IgD-negative memory B cell (primary cell): ENCODE results near the gene FLNB. TPM values are rescaled to one million over a fixed set of nuclear protein-coding genes. Genes with fewer than 3 reads are reported as not detected.

Experiments
- H3K27ac Mint-ChIP-seq, 3 donors: one replicate each; pipeline ENCODE4 v1.8.0; 2020 to 2022; ENCODE audit warnings: mild to moderate bottlenecking in 3 of 3, mixed read lengths in 3 of 3, moderate library complexity in 1 of 3
- H3K27me3 Mint-ChIP-seq: one replicate; pipeline ENCODE4 v1.8.0; 2021; ENCODE audit warnings: mixed read lengths
- H3K36me3 Mint-ChIP-seq: one replicate; pipeline ENCODE4 v1.8.0; 2020; ENCODE audit warnings: mild to moderate bottlenecking, mixed read lengths
- H3K4me1 Mint-ChIP-seq, 3 donors: one replicate each; pipeline ENCODE4 v1.8.0; 2020 to 2022; ENCODE audit warnings: mixed read lengths in 3 of 3, mild to moderate bottlenecking in 1 of 3
- H3K4me3 Mint-ChIP-seq, 4 donors: one replicate each; pipeline ENCODE4 v1.8.0; 2020 to 2022; ENCODE audit warnings: mild to moderate bottlenecking in 4 of 4, mixed read lengths in 4 of 4, moderate library complexity in 3 of 4
- H3K9me3 Mint-ChIP-seq, 3 donors: one replicate each; pipeline ENCODE4 v1.8.0; 2020 to 2021; ENCODE audit warnings: mixed read lengths in 3 of 3, mild to moderate bottlenecking in 1 of 3
- polyA plus RNA-seq: library from polyadenylated mRNA; unstranded; fragments of 300-500 nt; fragmentation: Illumina TruSeq; gene quantifications from one replicate; pipeline ENCODE4 v1.2.3, GENCODE V29; 2021

The FLNB gene
- polyA plus RNA-seq, 1 donor from 2014 or later: 19.7 TPM

- no peak overlapping the region for H3K4me3 Mint-ChIP-seq
- H3K9me3 Mint-ChIP-seq: no peaks in the 10 kb centered on the region
- peaks cover 0 to 5% (median 4%) of the 10 kb centered on the region in 3 donors for H3K4me1 Mint-ChIP-seq
- H3K27ac Mint-ChIP-seq: no peak overlapping the region
- no peaks in the 10 kb centered on the region for H3K27me3 Mint-ChIP-seq
- peaks cover 26% of the 10 kb centered on the region for H3K36me3 Mint-ChIP-seq
These were observed 126.2 kb downstream of the FLNB start for GRCh38 chr3:58134468-58134867.

GRCh38 chr3:58135712-58136543, 127.7 kb downstream of the FLNB start:
- no peaks in the 10 kb centered on the region for H3K27me3 Mint-ChIP-seq
- H3K4me1 Mint-ChIP-seq: peaks cover 0 to 7% (median 5%) of the 10 kb centered on the region in 3 donors
- no peak overlapping the region for H3K4me3 Mint-ChIP-seq
- peak overlapping the region in 1 of 3 donors; percentile 11 for H3K27ac Mint-ChIP-seq
- H3K36me3 Mint-ChIP-seq: peaks cover 29% of the 10 kb centered on the region
- H3K9me3 Mint-ChIP-seq: peaks cover 0 to 2% (median 0%) of the 10 kb centered on the region in 3 donors

- Mint-ChIP-seq H3K27me3 (no peaks in the 10 kb centered on the region), H3K27ac (peak overlapping the region in 1 of 3 donors; percentile 25), H3K4me3 (no peak overlapping the region), H3K36me3 (peaks cover 22% of the 10 kb centered on the region), H3K4me1 (peaks cover 0 to 7% (median 5%) of the 10 kb centered on the region in 3 donors), H3K9me3 (peaks cover 0 to 2% (median 0%) of the 10 kb centered on the region in 3 donors)
These were observed 129.1 kb downstream of the FLNB start for GRCh38 chr3:58137306-58137705.

DNA sequence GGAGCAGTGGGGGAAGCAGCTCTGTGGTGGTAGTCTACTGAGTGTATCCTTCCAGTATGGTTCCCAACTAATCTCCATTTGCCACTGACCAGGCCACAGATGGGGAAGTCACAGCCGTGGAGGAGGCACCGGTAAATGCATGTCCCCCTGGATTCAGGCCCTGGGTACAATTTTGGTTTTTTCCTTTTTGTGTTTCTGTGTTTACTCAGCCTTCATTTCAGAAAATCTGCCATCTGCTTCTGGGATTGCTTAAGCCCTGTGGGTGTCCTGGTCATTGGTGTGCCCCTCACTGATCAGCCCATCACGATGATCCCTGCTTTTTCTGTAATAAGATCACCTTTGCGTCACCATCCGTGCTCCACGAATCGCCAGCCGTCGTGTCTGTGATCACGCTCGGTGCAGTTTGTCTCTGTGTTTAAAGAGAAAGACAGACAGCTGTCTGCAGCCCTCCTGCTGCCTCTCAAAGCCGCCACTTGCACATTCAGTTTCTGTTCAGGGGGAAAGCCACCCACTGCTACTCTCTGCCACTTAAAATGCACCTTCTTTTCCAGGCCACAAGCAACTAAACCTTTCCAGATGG, 133.6 kb downstream of the FLNB start:
- Mint-ChIP-seq H3K27ac (no peak overlapping the region), H3K36me3 (peaks cover 11% of the 10 kb centered on the region), H3K4me3 (peak overlapping the region in 1 of 4 donors; percentile 26), H3K27me3 (no peaks in the 10 kb centered on the region), H3K4me1 (peaks cover 0 to 7% (median 3%) of the 10 kb centered on the region in 3 donors), H3K9me3 (peaks cover 0 to 2% (median 0%) of the 10 kb centered on the region in 3 donors)

GRCh38 chr3:58143417-58144055, 135.3 kb downstream of the FLNB start:
- Mint-ChIP-seq H3K27ac (peak overlapping the region in 1 of 3 donors; percentile 26), H3K4me1 (peaks cover 0 to 7% (median 3%) of the 10 kb centered on the region in 3 donors), H3K36me3 (peaks cover 11% of the 10 kb centered on the region), H3K9me3 (peaks cover 0 to 2% (median 0%) of the 10 kb centered on the region in 3 donors), H3K27me3 (no peaks in the 10 kb centered on the region), H3K4me3 (no peak overlapping the region)

DNA sequence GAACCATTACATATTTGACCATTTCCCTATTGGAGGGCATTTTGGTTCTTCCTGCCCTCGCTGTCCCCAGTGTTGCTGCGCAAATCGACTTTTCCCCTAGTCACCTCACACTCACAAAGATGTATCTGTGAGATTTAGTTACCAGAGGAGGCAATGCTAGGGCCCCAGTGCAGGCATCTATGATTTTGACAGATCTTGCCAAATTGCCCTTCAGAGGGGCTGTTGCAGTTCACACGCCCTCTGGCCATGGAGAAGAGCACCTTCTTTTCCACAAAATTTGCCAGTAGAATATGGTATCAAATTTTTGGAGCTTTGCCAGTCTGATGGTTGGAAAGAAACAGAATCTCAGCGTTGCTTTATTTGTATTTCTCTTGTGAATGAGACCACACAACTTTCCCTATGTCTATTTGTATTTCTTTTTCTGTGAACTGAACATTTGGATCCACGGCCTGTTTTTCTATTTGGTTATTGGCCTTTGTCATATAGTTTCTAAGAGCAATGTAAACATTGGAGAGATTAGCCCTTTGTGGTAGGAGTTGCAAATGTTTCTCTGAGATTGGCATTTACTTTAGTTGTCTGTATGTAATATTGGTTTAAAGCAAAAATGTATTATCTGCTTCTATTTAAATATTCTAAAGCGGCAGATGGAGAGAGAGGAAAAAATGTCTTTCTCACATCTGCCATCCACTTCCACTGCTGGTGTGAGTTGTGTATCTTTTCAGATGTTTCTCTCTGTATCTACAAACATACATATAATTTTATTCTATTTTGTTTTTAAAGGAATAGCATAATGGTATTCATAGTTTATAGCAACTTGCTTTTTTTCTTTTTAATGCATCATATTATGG, 136.5 kb downstream of the FLNB start:
- H3K4me1 Mint-ChIP-seq: peaks cover 0 to under 1% (median 0%) of the 10 kb centered on the region in 3 donors
- peaks cover 0 to 2% (median 0%) of the 10 kb centered on the region in 3 donors for H3K9me3 Mint-ChIP-seq
- H3K36me3 Mint-ChIP-seq: peaks cover 4% of the 10 kb centered on the region
- peak overlapping the region in 1 of 3 donors; percentile 24 for H3K27ac Mint-ChIP-seq
- no peaks in the 10 kb centered on the region for H3K27me3 Mint-ChIP-seq
- no peak overlapping the region for H3K4me3 Mint-ChIP-seq

- peaks cover 5% of the 10 kb centered on the region for H3K36me3 Mint-ChIP-seq
- H3K27me3 Mint-ChIP-seq: no peaks in the 10 kb centered on the region
- no peaks in the 10 kb centered on the region for H3K9me3 Mint-ChIP-seq
- no peak overlapping the region for H3K4me3 Mint-ChIP-seq
- no peaks in the 10 kb centered on the region for H3K4me1 Mint-ChIP-seq
- H3K27ac Mint-ChIP-seq: no peak overlapping the region
These were observed 139.8 kb downstream of the FLNB start for GRCh38 chr3:58148049-58148448.

DNA sequence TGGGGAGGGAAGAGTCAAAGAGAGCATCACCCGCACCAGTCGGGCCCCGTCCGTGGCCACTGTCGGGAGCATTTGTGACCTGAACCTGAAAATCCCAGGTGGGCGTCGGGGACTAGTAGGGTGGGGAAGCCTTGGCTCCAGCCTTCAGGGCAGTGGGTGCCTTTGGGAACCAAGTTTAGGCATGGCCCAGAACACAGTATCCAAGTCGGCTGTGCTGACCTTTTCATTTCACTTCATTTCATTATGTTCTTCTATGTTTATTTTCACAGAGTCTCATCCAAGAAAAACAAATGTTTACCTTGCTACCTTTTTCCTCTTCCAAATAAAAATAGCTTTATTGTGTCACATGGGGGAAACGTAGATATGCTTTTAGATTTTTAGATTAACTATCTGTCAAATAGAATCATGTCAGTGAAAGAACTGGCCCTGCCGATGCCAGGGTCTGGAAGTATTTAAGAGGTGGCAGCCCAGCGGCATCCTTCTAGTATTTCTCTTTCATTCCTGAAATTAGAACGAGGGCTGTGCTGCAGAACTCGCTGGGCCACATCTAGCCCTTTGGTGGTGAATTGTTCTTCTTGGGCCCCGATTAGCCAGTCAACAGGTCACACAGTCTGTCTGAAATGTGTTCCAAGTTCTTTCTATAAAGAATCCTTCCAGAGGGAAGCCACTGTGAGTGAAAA, 142.0 kb downstream of the FLNB start:
- no peak overlapping the region for H3K4me3 Mint-ChIP-seq
- no peaks in the 10 kb centered on the region for H3K9me3 Mint-ChIP-seq
- H3K4me1 Mint-ChIP-seq: no peaks in the 10 kb centered on the region
- H3K36me3 Mint-ChIP-seq: peaks cover 9% of the 10 kb centered on the region
- no peak overlapping the region for H3K27ac Mint-ChIP-seq
- H3K27me3 Mint-ChIP-seq: no peaks in the 10 kb centered on the region

DNA sequence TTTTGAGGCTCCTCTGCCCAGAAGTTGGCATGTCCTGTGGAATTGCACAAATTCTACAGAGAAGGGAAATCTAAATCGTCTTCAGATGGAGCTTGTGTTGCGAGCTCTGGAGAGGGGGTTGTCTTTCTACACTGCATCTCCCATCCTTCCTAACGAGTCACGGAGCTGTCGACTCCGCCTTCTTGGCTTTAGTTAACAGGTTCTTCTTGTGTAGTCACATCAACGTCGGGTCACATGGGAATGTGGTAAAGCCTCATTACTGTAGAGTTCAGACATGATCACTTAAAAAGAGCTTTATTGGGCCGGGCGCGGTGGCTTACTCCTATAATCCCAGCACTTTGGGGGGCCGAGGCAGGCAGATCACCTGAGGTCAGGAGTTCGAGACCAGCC, 142.6 kb downstream of the FLNB start:
- Mint-ChIP-seq H3K4me1 (no peaks in the 10 kb centered on the region), H3K9me3 (no peaks in the 10 kb centered on the region), H3K27me3 (no peaks in the 10 kb centered on the region), H3K4me3 (no peak overlapping the region), H3K36me3 (peaks cover 9% of the 10 kb centered on the region), H3K27ac (no peak overlapping the region)

- Mint-ChIP-seq H3K36me3 (peaks cover 12% of the 10 kb centered on the region), H3K27ac (no peak overlapping the region), H3K27me3 (no peaks in the 10 kb centered on the region), H3K4me3 (no peak overlapping the region), H3K4me1 (no peaks in the 10 kb centered on the region), H3K9me3 (no peaks in the 10 kb centered on the region)
These were observed 143.4 kb downstream of the FLNB start for GRCh38 chr3:58151637-58152036.

DNA sequence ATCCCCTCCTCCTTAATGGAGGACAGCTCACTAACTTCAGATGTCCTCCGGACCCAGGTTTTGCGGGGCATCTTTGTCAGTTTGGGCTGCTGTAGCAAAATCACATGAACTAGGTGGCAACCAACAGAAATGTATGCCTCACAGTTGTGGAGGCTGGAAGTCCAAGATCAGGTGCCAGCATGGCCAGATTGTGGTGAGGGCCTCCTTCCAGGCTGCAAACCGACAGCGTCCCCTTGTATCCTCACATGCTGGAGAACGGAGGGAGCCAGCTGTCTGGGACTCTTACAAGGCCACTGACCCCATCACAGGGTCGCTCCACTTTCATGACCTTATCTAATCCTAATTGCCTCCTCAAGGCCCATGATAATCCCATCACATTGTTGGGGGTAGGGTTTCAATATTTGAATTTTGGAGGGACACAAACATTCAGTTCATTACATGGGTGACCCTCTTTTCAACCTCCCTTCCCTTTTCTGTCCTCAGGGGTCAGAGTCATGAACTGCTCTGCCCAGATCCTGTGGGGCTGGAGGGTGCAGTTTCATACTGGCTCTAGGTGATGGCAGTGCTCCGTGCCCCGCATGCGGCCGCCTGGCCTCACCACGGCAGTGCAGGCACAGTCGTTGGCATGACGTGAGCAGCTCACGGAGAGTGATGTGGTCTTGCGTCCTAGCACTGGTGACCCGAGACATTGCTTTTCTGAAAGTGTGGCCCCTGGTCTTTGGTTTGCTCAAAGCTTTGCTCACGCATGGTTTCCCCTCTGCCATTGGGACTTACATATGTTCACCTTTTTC, 144.2 kb downstream of the FLNB start:
- Mint-ChIP-seq H3K27me3 (no peaks in the 10 kb centered on the region), H3K27ac (no peak overlapping the region), H3K4me3 (no peak overlapping the region), H3K9me3 (no peaks in the 10 kb centered on the region), H3K4me1 (no peaks in the 10 kb centered on the region), H3K36me3 (peaks cover 12% of the 10 kb centered on the region)

- Mint-ChIP-seq H3K9me3 (no peaks in the 10 kb centered on the region), H3K27ac (no peak overlapping the region), H3K27me3 (no peaks in the 10 kb centered on the region), H3K36me3 (peaks cover 12% of the 10 kb centered on the region), H3K4me3 (no peak overlapping the region), H3K4me1 (no peaks in the 10 kb centered on the region)
These were observed 145.1 kb downstream of the FLNB start for GRCh38 chr3:58153371-58153770.

DNA sequence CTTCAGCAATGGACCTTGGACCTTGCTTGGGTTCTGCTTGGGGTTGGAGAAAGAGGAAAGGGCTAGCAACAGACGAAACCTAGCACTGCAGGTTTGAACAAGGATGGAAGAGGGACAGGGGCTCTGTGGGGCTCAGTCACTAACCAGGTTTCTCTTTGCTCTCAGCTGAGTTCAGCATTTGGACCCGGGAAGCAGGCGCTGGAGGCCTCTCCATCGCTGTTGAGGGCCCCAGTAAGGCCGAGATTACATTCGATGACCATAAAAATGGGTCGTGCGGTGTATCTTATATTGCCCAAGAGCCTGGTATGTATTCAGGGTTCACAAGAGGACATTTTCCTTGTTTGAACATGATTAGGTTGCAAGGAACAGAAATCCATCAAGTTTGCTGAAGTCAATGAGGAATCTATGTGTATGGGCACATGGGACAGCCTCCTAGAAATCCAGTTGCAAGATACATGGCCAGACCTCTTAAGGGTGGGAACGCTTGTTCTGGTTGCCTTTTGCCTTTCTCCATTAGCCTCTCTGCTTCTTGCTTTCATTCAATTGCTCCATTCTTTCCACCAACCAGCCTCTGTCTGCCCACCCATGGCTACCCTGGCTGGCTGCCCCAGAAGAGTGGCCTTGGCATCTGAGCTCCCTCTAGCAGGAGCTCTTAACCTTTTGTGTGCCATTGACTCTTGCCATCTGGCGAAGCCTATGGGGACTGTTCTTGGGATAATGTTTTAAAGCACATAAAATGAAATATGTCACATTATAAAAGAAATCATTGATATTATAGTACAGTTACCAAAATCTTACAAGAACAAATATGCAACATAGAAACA, 146.6 kb downstream of the FLNB start:
- H3K4me1 Mint-ChIP-seq: no peaks in the 10 kb centered on the region
- H3K4me3 Mint-ChIP-seq: no peak overlapping the region
- no peaks in the 10 kb centered on the region for H3K9me3 Mint-ChIP-seq
- H3K27me3 Mint-ChIP-seq: no peaks in the 10 kb centered on the region
- peaks cover 12% of the 10 kb centered on the region for H3K36me3 Mint-ChIP-seq
- no peak overlapping the region for H3K27ac Mint-ChIP-seq
